Common myeloid progenitor, CD34-positive (primary cell): ENCODE measurements around the gene LGALS14. TPM values are rescaled to one million over a fixed set of nuclear protein-coding genes. Genes with fewer than 3 reads are reported as not detected.
"Not testable (repeated sequence)": the region's sequence is repeated elsewhere in the genome, so short reads cannot be mapped to it uniquely, and the experiment has no call there.

Experiments used
- CTCF ChIA-PET: fragments of 350-600 bp; sonication (Branson Sonifier 250); formaldehyde crosslinking; loops from one replicate; lab custom pipeline; 2021; ENCODE audit warnings: antibody characterized with exemption; lab: Charles Lee
- POLR2A ChIA-PET: fragments of 350-600 bp; sonication (Branson Sonifier 250); formaldehyde crosslinking; loops from one replicate; lab custom pipeline; 2021; ENCODE audit warnings: antibody characterized with exemption; lab: Charles Lee
- DNase-seq, 3 donors: peaks; one replicate each; pipeline versions ENCODE4 v3.0.0 to v3.0.0-alpha.2; 2013
- H3K27ac ChIP-seq, 2 experiments: 1 replicate in 1 of 2; 2 replicates in 1 of 2; pipeline ENCODE4 v1.7.0; 2013; ENCODE audit warnings: inconsistent platforms in 2 of 2, low read length in 2 of 2, mild to moderate bottlenecking in 2 of 2, low read depth in 1 of 2, moderate library complexity in 1 of 2; ENCODE audit not compliant: severe bottlenecking in 2 of 2, insufficient read depth in 1 of 2, poor library complexity in 1 of 2
- H3K27me3 ChIP-seq, 5 experiments: replicated peaks in 2 of 5; 1 replicate in 3 of 5; 2 replicates in 2 of 5; pipeline versions ENCODE4 v1.6.1 to v1.7.0; 2013; ENCODE audit warnings: low read length in 4 of 5, mild to moderate bottlenecking in 2 of 5, moderate library complexity in 2 of 5, inconsistent platforms in 1 of 5; ENCODE audit not compliant: insufficient read depth in 5 of 5, control insufficient read depth in 4 of 5
- H3K36me3 ChIP-seq, 4 experiments: 1 replicate in 2 of 4; 2 replicates in 2 of 4; pipeline versions ENCODE4 v1.6.1 to v1.7.0; 2013; ENCODE audit warnings: low read length in 3 of 4, control low read depth in 1 of 4, mild to moderate bottlenecking in 1 of 4; ENCODE audit not compliant: control insufficient read depth in 4 of 4, insufficient read depth in 4 of 4
- H3K4me1 ChIP-seq, 4 experiments: 1 replicate in 3 of 4; 2 replicates in 1 of 4; pipeline versions ENCODE4 v1.6.1 to v1.7.1; 2013; ENCODE audit warnings: low read length in 3 of 4, mild to moderate bottlenecking in 3 of 4, control low read depth in 1 of 4, inconsistent platforms in 1 of 4, moderate library complexity in 1 of 4; ENCODE audit not compliant: control insufficient read depth in 4 of 4, insufficient read depth in 4 of 4; ENCODE audit errors: control extremely low read depth in 1 of 4
- H3K4me3 ChIP-seq, 7 experiments: 1 replicate in 4 of 7; 2 replicates in 3 of 7; pipeline versions ENCODE4 v1.5.1 to v1.7.0; 2013; ENCODE audit warnings: mild to moderate bottlenecking in 7 of 7, low read length in 6 of 7, moderate library complexity in 6 of 7, inconsistent platforms in 2 of 7, low read depth in 2 of 7, control low read depth in 1 of 7; ENCODE audit not compliant: insufficient read depth in 4 of 7, control insufficient read depth in 1 of 7; ENCODE audit errors: extremely low read depth in 1 of 7
- H3K9me3 ChIP-seq, 5 experiments: 1 replicate in 4 of 5; 2 replicates in 1 of 5; pipeline versions ENCODE4 v1.6.1 to v1.7.1; 2013; ENCODE audit warnings: low read length in 4 of 5, mild to moderate bottlenecking in 2 of 5, inconsistent platforms in 1 of 5, low read depth in 1 of 5, moderate library complexity in 1 of 5; ENCODE audit not compliant: control insufficient read depth in 4 of 5, insufficient read depth in 2 of 5; ENCODE audit errors: control extremely low read depth in 1 of 5
- WGBS: methylation state at CpG from one replicate; pipeline ENCODE4 v1.1.5; 2013; ENCODE audit not compliant: insufficient coverage; 5-methylcytosine and 5-hydroxymethylcytosine counted together
- polyA plus RNA-seq: library from polyadenylated mRNA; unstranded; fragments of 120-200 nt; gene quantifications from one replicate; pipeline ENCODE4 v1.2.1, GENCODE V29; 2013

Gene LGALS14
- polyA plus RNA-seq, result not detected

GRCh38 chr19:39704181-39705044 lies at the start of gene LGALS14:
Gene LGALS14, plus strand, starts transcription at chr19:39704481. Its CDS starts 48 bp downstream, at chr19:39704529.
- peaks cover 0 to 6% (median 1%) of the 10 kb centered on the region in 4 experiments for H3K4me1 ChIP-seq

GRCh38 chr19:39655613-39656012 lies 48.7 kb upstream of the LGALS14 start, which contains the start of gene LGALS16:
Gene LGALS16, plus strand, starts transcription at chr19:39655913. Its CDS starts 49 bp downstream, at chr19:39655962.
- no peaks in the 10 kb centered on the region for H3K4me1 ChIP-seq
- WGBS, result 80% methylated on average over 1 of the region's 3 CpGs
- CTCF ChIA-PET, result no interaction called here

More at GRCh38 chr19:39704181-39705044, at the start of gene LGALS14:
- H3K36me3 ChIP-seq, result no peaks in the 10 kb centered on the region
- POLR2A ChIA-PET, result no interaction called here
- H3K27me3 ChIP-seq, result no peaks in the 10 kb centered on the region
- 84% methylated on average over 5 of the region's 6 CpGs for WGBS
- H3K9me3 ChIP-seq, result no peaks in the 10 kb centered on the region
- CTCF ChIA-PET, result no interaction called here
- no peak within 1 kb of the TSS for H3K27ac ChIP-seq
- H3K4me3 ChIP-seq, result no peak within 1 kb of the TSS
- no peak for DNase-seq

GRCh38 chr19:39659791-39660190 lies 44.5 kb upstream of the LGALS14 start:
- Histone ChIP-seq H3K27ac (no peak overlapping the region), H3K27me3 (peaks cover 2 to 25% (median 3%) of the 10 kb centered on the region in 5 experiments), H3K36me3 (no peaks in the 10 kb centered on the region), H3K4me3 (no peak overlapping the region), H3K4me1 (no peaks in the 10 kb centered on the region), H3K9me3 (no peaks in the 10 kb centered on the region)
- no peak for DNase-seq
- ChIA-PET CTCF (no interaction called here), POLR2A (no interaction called here)
- 97% methylated on average over 4 of the region's 4 CpGs for WGBS

More at GRCh38 chr19:39655613-39656012, 48.7 kb upstream of the LGALS14 start, which contains the start of gene LGALS16:
- Histone ChIP-seq H3K27me3 (peaks cover 0 to 25% (median 4%) of the 10 kb centered on the region in 5 experiments), H3K27ac (no peak within 1 kb of the TSS), H3K36me3 (no peaks in the 10 kb centered on the region), H3K9me3 (no peaks in the 10 kb centered on the region), H3K4me3 (no peak within 1 kb of the TSS)
- POLR2A ChIA-PET, result no interaction called here
- no peak for DNase-seq

- DNase-seq, result no peak
- Histone ChIP-seq H3K27ac (no peak overlapping the region), H3K36me3 (no peaks in the 10 kb centered on the region), H3K27me3 (peaks cover 2 to 22% (median 3%) of the 10 kb centered on the region in 5 experiments), H3K9me3 (no peaks in the 10 kb centered on the region), H3K4me1 (no peaks in the 10 kb centered on the region), H3K4me3 (no peak overlapping the region)
- ChIA-PET POLR2A (no interaction called here), CTCF (no interaction called here)
- 82% methylated on average over 3 of the region's 4 CpGs for WGBS
These were observed 43.6 kb upstream of the LGALS14 start for GRCh38 chr19:39660661-39661060.

- POLR2A ChIA-PET, result no interaction called here
- H3K4me1 ChIP-seq, result no peaks in the 10 kb centered on the region
These were observed 42.7 kb upstream of the LGALS14 start for GRCh38 chr19:39661565-39661964.

GRCh38 chr19:39669860-39670259 lies 34.4 kb upstream of the LGALS14 start:
- POLR2A ChIA-PET, H3K4me3 ChIP-seq, H3K9me3 ChIP-seq, H3K36me3 ChIP-seq, H3K4me1 ChIP-seq, H3K27ac ChIP-seq, DNase-seq: not testable (repeated sequence)
- CTCF ChIA-PET, result interaction anchor here (1.0 kb wide), 1 partner anchor 118 kb away, joined by 5 read pairs; no protein-coding TSS in a partner anchor
- no CpG with 5 or more reads among the region's 3 CpGs for WGBS
- H3K27me3 ChIP-seq, result peaks cover 0 to 12% (median 2%) of the 10 kb centered on the region in 5 experiments

More at GRCh38 chr19:39661565-39661964, 42.7 kb upstream of the LGALS14 start:
- Histone ChIP-seq H3K4me3 (no peak overlapping the region), H3K9me3 (peaks cover 0 to 2% (median 0%) of the 10 kb centered on the region in 5 experiments), H3K27me3 (peaks cover 0 to 17% (median 3%) of the 10 kb centered on the region in 5 experiments), H3K36me3 (no peaks in the 10 kb centered on the region), H3K27ac (no peak overlapping the region)
- CTCF ChIA-PET, result interaction anchor here (0.9 kb wide), 1 partner anchor 11 kb away, joined by 3 read pairs; no protein-coding TSS in a partner anchor
- DNase-seq, result no peak

GRCh38 chr19:39670998-39671397 lies 33.3 kb upstream of the LGALS14 start:
- ChIA-PET CTCF (interaction anchor here (1.0 to 2.5 kb wide), 2 partner anchors 120 kb away, joined by 5 to 16 read pairs; no protein-coding TSS in a partner anchor), POLR2A (no interaction called here)
- Histone ChIP-seq H3K36me3 (no peaks in the 10 kb centered on the region), H3K4me1 (peaks cover 0 to 10% (median 3%) of the 10 kb centered on the region in 4 experiments), H3K4me3 (no peak overlapping the region), H3K27me3 (peaks cover 0 to 12% (median 2%) of the 10 kb centered on the region in 5 experiments), H3K9me3 (peaks cover 0 to under 1% (median 0%) of the 10 kb centered on the region in 5 experiments), H3K27ac (no peak overlapping the region)
- WGBS, result 46% methylated on average over 3 of the region's 4 CpGs
- no peak for DNase-seq
